ENCODE measurements around the gene COPS2. TPM values are rescaled to one million over a fixed set of nuclear protein-coding genes. Genes with fewer than 3 reads are reported as not detected.
A peak's percentile ranks its signal among the peaks of the same experiment; 100 is the strongest.

The COPS2 gene
- total and polyA plus RNA-seq, 9 of the 15 experiments (the other 6 are each of a cell fraction or from before 2014, with no cell fraction given): 66.4 to 154 (median 117) TPM

DNA sequence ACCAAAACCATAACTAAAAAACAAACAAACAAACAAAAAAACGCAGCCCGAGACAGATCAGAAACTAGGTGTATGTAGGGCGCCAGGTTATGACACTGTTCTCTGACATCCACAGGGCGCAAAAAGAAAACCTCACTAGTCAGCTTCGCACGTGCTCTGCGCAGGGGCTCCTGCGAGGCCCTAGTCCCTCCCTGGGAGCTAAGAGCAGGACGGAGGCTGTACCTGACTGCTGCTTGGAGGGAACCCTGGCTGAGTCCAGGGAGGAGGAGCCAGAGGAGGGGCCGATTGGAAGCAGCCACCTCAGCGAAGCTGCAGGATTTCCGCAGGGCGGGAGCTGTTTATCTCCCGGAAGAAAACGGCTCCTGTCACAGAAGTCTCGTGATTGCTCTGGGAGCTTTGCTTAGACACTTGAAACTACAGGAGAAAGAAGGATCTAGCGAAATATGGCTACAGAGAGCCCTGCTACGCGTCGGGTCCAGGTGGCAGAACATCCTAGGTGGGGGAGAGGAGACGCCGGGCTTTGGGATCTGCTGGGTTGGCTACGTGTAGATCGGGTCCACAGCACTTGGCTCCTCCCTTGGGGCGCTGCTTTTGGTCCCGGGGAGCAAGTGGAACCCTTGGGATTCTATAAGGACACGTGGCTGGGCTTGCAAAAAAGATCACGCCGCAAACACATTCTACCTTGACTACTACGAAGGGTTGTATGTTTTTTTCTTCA is 14.6 kb upstream of the COPS2 start, which contains the start of gene GALK2 (continued):
- TF ChIP-seq, protein P1, sequence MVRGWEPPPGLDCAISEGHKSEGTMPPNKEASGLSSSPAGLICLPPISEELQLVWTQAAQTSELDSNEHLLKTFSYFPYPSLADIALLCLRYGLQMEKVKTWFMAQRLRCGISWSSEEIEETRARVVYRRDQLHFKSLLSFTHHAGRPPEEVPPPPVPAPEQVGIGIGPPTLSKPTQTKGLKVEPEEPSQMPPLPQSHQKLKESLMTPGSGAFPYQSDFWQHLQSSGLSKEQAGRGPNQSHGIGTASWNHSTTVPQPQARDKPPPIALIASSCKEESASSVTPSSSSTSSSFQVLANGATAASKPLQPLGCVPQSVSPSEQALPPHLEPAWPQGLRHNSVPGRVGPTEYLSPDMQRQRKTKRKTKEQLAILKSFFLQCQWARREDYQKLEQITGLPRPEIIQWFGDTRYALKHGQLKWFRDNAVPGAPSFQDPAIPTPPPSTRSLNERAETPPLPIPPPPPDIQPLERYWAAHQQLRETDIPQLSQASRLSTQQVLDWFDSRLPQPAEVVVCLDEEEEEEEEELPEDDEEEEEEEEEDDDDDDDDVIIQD (CRISPR knock-in tag; IDR thresholded peaks at IDR 0.05): no peak
- TF ChIP-seq ZNF584 (CRISPR knock-in tag; IDR thresholded peaks at IDR 0.05; ENCODE audit: low read depth) (0 out of 2 replicates have a peak, but pooled peaks have one; percentile 42), HDAC8 (tag; IDR thresholded peaks at IDR 0.05) (no peak), NCOA6 (IDR thresholded peaks at IDR 0.05) (no peak), FOXK1 (CRISPR knock-in tag; IDR thresholded peaks at IDR 0.05; ENCODE audit: borderline replicate concordance) (no peak), ZNF707 (CRISPR knock-in tag; conservative IDR thresholded peaks at IDR 0.05) (no peak), MIER1 (IDR thresholded peaks at IDR 0.05; ENCODE audit: low read depth) (no peak; the same call in 1 of the 2 replicates), CC2D1A (IDR thresholded peaks at IDR 0.05) (peak; percentile 79), SRSF7 (optimal IDR thresholded peaks at IDR 0.05; ENCODE audit: low read depth, low read length) (no peak), GATAD2B (IDR thresholded peaks at IDR 0.05; ENCODE audit: borderline replicate concordance) (no peak), CBFA2T3 (IDR thresholded peaks at IDR 0.05) (peak; percentile 29)
- TF ChIP-seq, protein P2, sequence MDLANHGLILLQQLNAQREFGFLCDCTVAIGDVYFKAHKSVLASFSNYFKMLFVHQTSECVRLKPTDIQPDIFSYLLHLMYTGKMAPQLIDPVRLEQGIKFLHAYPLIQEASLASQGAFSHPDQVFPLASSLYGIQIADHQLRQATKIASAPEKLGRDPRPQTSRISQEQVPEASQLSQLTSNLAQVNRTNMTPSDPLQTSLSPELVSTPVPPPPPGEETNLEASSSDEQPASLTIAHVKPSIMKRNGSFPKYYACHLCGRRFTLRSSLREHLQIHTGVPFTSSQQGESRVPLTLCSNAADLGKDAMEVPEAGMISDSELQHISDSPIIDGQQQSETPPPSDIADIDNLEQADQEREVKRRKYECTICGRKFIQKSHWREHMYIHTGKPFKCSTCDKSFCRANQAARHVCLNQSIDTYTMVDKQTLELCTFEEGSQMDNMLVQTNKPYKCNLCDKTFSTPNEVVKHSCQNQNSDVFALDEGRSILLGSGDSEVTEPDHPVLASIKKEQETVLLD (IDR thresholded peaks at IDR 0.05): no peak
- TF ChIP-seq, protein P3, sequence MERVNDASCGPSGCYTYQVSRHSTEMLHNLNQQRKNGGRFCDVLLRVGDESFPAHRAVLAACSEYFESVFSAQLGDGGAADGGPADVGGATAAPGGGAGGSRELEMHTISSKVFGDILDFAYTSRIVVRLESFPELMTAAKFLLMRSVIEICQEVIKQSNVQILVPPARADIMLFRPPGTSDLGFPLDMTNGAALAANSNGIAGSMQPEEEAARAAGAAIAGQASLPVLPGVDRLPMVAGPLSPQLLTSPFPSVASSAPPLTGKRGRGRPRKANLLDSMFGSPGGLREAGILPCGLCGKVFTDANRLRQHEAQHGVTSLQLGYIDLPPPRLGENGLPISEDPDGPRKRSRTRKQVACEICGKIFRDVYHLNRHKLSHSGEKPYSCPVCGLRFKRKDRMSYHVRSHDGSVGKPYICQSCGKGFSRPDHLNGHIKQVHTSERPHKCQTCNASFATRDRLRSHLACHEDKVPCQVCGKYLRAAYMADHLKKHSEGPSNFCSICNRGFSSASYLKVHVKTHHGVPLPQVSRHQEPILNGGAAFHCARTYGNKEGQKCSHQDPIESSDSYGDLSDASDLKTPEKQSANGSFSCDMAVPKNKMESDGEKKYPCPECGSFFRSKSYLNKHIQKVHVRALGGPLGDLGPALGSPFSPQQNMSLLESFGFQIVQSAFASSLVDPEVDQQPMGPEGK (CRISPR knock-in tag; IDR thresholded peaks at IDR 0.05; ENCODE audit: borderline replicate concordance): no peak
